ENCODE results near the gene NEDD4. TPM values are rescaled to one million over a fixed set of nuclear protein-coding genes. Genes with fewer than 3 reads are reported as not detected.

The NEDD4 gene
- total RNA-seq (1 to 10 TPM; 8.2 to 9.7 TPM), polyA plus RNA-seq (3.3 TPM)

DNA sequence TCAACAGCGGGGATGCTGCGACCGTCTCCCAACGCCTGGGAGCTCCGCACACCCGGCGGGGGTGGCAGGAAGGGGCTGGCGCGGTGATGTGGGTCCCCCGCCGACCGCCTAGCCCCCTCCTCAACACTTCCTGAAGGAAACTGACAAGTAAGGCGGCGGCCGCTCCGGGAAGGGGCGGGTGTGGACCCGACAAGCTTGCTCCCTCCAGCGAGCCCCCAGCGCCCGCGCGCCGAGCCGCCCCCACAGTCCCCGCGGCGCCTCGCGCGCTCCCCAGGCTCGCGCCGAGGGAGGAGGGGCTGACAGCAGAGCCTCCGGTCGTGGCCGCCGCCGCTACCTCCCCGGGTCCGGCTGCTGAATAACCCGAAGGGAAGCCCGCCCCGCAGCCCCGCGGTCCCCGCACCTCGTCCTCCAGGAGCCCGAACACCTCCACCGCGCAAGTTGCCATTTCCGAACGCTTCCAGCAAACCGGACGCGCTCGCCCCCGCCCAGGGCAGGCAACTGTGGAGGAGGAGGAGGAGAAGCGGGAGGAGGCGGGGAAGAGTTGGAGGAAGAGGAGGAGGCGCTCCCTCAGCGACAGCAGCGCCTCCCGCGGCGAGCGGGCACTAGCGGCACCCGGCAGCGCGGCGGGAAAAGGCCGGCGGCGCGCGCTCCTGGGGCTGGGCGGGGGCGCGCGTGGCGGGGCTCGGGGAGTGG lies at the start of gene NEDD4:
Gene NEDD4 (minus strand): TSS at position 502 of the 693 bp plus-strand sequence. CDS start 57 bp downstream, at position 445.
- Mint-ChIP-seq H3K4me1 (peaks cover 12 to 27% (median 22%) of the 10 kb centered on the region in 3 donors), H3K27ac (peak within 1 kb of the TSS in 5 of 8 donors; percentile 1 to 87 (median 80)), H3K9me3 (no peaks in the 10 kb centered on the region), H3K36me3 (peaks cover 0 to 2% (median 0%) of the 10 kb centered on the region in 3 donors), H3K27me3 (no peaks in the 10 kb centered on the region), H3K4me3 (peak within 1 kb of the TSS; percentile 88 to 96 (median 89))
- peak within 1 kb of the TSS; percentile 52 for H3K4me3 ChIP-seq (ENCODE audit: low read length)
- H3K4me1 ChIP-seq (ENCODE audit: insufficient read depth, low read length): no peaks in the 10 kb centered on the region
- H3K27ac ChIP-seq (ENCODE audit: low read depth, low read length): peak within 1 kb of the TSS; percentile 29
- ChIA-PET CTCF (interaction anchor here (0.6 to 1.5 kb wide), 3 partner anchors 38 to 263 kb away, joined by 3 read pairs; no protein-coding TSS in a partner anchor), POLR2A (no interaction called here)
- no peaks in the 10 kb centered on the region for H3K27me3 ChIP-seq (ENCODE audit: insufficient read depth, low read length, poor library complexity, severe bottlenecking)
- no peaks in the 10 kb centered on the region for H3K9me3 ChIP-seq (ENCODE audit: low read length)
- no peaks in the 10 kb centered on the region for H3K36me3 ChIP-seq (ENCODE audit: insufficient read depth, low read length)
- DNase-seq: peak; percentile 64 to 78 (median 68)

GRCh38 chr15:56042498-56042897 lies 49.1 kb upstream of the NEDD4 start:
- no peaks in the 10 kb centered on the region for H3K36me3 Mint-ChIP-seq
- no peak overlapping the region for H3K27ac ChIP-seq (ENCODE audit: low read depth, low read length)
- peaks cover 0 to 3% (median 0%) of the 10 kb centered on the region in 5 donors for H3K9me3 Mint-ChIP-seq
- POLR2A ChIA-PET: no interaction called here
- H3K4me1 Mint-ChIP-seq: peaks cover 23 to 45% (median 42%) of the 10 kb centered on the region in 3 donors
- peaks cover 29% of the 10 kb centered on the region for H3K4me1 ChIP-seq (ENCODE audit: insufficient read depth, low read length)
- peak overlapping the region; percentile 43 for H3K4me3 ChIP-seq (ENCODE audit: low read length)
- no peaks in the 10 kb centered on the region for H3K9me3 ChIP-seq (ENCODE audit: low read length)
- CTCF ChIA-PET: interaction anchor here (0.8 to 1.4 kb wide), 2 partner anchors 24 to 203 kb away, joined by 3 to 6 read pairs; no protein-coding TSS in a partner anchor
- H3K27ac Mint-ChIP-seq: peak overlapping the region in 7 of 8 donors; percentile 85 to 96 (median 92)
- H3K4me3 Mint-ChIP-seq: peak overlapping the region in 5 of 7 donors; percentile 57 to 80 (median 69)
- H3K27me3 Mint-ChIP-seq: no peaks in the 10 kb centered on the region
- H3K27me3 ChIP-seq (ENCODE audit: insufficient read depth, low read length, poor library complexity, severe bottlenecking): no peaks in the 10 kb centered on the region
- no peak for DNase-seq
- no peaks in the 10 kb centered on the region for H3K36me3 ChIP-seq (ENCODE audit: insufficient read depth, low read length)

- Mint-ChIP-seq H3K4me3 (peak overlapping the region in 2 of 7 donors; percentile 26 to 69), H3K9me3 (peaks cover 0 to 3% (median 0%) of the 10 kb centered on the region in 5 donors), H3K36me3 (no peaks in the 10 kb centered on the region), H3K27ac (peak overlapping the region in 7 of 8 donors; percentile 85 to 96 (median 92)), H3K27me3 (no peaks in the 10 kb centered on the region), H3K4me1 (peaks cover 23 to 45% (median 42%) of the 10 kb centered on the region in 3 donors)
- POLR2A ChIA-PET: no interaction called here
- H3K36me3 ChIP-seq (ENCODE audit: insufficient read depth, low read length): no peaks in the 10 kb centered on the region
- H3K4me1 ChIP-seq (ENCODE audit: insufficient read depth, low read length): peaks cover 29% of the 10 kb centered on the region
- no peaks in the 10 kb centered on the region for H3K9me3 ChIP-seq (ENCODE audit: low read length)
- no peaks in the 10 kb centered on the region for H3K27me3 ChIP-seq (ENCODE audit: insufficient read depth, low read length, poor library complexity, severe bottlenecking)
- H3K27ac ChIP-seq (ENCODE audit: low read depth, low read length): no peak overlapping the region
- CTCF ChIA-PET: interaction anchor here (0.8 to 1.4 kb wide), 4 partner anchors 11 to 203 kb away, joined by 3 to 6 read pairs (median 4); no protein-coding TSS in a partner anchor
- no peak for DNase-seq
- no peak overlapping the region for H3K4me3 ChIP-seq (ENCODE audit: low read length)
Observed at GRCh38 chr15:56042031-56042430, 48.6 kb upstream of the NEDD4 start.

- Mint-ChIP-seq H3K4me1 (peaks cover 23 to 45% (median 42%) of the 10 kb centered on the region in 3 donors), H3K9me3 (peaks cover 0 to 3% (median 0%) of the 10 kb centered on the region in 5 donors), H3K4me3 (no peak overlapping the region), H3K27ac (no peak overlapping the region), H3K36me3 (no peaks in the 10 kb centered on the region), H3K27me3 (no peaks in the 10 kb centered on the region)
- peaks cover 29% of the 10 kb centered on the region for H3K4me1 ChIP-seq (ENCODE audit: insufficient read depth, low read length)
- no peak overlapping the region for H3K4me3 ChIP-seq (ENCODE audit: low read length)
- no peaks in the 10 kb centered on the region for H3K27me3 ChIP-seq (ENCODE audit: insufficient read depth, low read length, poor library complexity, severe bottlenecking)
- ChIA-PET CTCF (interaction anchor here (1.2 kb wide), 1 partner anchor 8 kb away, joined by 3 read pairs; no protein-coding TSS in a partner anchor), POLR2A (no interaction called here)
- no peaks in the 10 kb centered on the region for H3K36me3 ChIP-seq (ENCODE audit: insufficient read depth, low read length)
- no peak overlapping the region for H3K27ac ChIP-seq (ENCODE audit: low read depth, low read length)
- no peaks in the 10 kb centered on the region for H3K9me3 ChIP-seq (ENCODE audit: low read length)
- no peak for DNase-seq
Observed at GRCh38 chr15:56040081-56041035, 46.9 kb upstream of the NEDD4 start.

GRCh38 chr15:56038707-56039106 lies 45.3 kb upstream of the NEDD4 start:
- CTCF ChIA-PET: interaction anchor here (1.2 kb wide), 1 partner anchor 9 kb away, joined by 3 read pairs; no protein-coding TSS in a partner anchor
- H3K4me1 Mint-ChIP-seq: peaks cover 18 to 42% (median 37%) of the 10 kb centered on the region in 3 donors
- H3K27ac Mint-ChIP-seq: no peak overlapping the region

GRCh38 chr15:56038015-56038414 lies 44.6 kb upstream of the NEDD4 start:
- no peaks in the 10 kb centered on the region for H3K36me3 Mint-ChIP-seq

More at GRCh38 chr15:56038707-56039106, 45.3 kb upstream of the NEDD4 start:
- H3K4me3 Mint-ChIP-seq: no peak overlapping the region
- Histone ChIP-seq H3K4me1 (ENCODE audit: insufficient read depth, low read length) (peaks cover 20% of the 10 kb centered on the region), H3K4me3 (ENCODE audit: low read length) (no peak overlapping the region), H3K27me3 (ENCODE audit: insufficient read depth, low read length, poor library complexity, severe bottlenecking) (no peaks in the 10 kb centered on the region), H3K9me3 (ENCODE audit: low read length) (no peaks in the 10 kb centered on the region), H3K36me3 (ENCODE audit: insufficient read depth, low read length) (no peaks in the 10 kb centered on the region), H3K27ac (ENCODE audit: low read depth, low read length) (no peak overlapping the region)
- POLR2A ChIA-PET: no interaction called here
- H3K9me3 Mint-ChIP-seq: peaks cover 0 to 3% (median 0%) of the 10 kb centered on the region in 5 donors
- H3K27me3 Mint-ChIP-seq: no peaks in the 10 kb centered on the region
- DNase-seq: no peak
- no peaks in the 10 kb centered on the region for H3K36me3 Mint-ChIP-seq

DNA sequence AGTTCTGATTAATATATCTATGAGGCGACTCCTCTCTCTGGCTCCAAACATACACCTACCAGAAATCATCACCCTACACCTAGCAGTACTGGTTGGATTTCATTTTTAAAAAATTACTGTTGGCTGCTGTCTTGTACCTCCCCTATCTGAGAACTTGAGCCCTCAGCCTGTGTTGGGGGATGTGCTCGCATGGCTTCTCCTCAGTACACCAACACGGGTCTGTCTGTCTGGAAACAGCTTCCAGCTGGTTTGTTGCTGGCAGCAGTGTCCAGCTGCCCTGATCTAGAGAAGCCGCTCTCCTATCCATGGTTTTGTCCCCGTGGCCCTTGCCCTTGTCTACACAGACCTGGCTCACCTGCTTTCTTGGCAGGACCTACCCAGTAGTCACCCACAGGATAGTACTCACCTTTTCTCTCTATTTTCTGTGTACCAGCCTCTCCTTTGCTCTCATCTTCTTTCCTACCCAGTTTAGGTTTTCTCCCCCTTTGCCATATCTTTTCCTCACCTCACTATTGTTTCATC lies 43.2 kb upstream of the NEDD4 start:
- H3K27ac Mint-ChIP-seq: peak overlapping the region in 1 of 8 donors; percentile 2
- no peaks in the 10 kb centered on the region for H3K36me3 ChIP-seq (ENCODE audit: insufficient read depth, low read length)
- no peaks in the 10 kb centered on the region for H3K4me1 ChIP-seq (ENCODE audit: insufficient read depth, low read length)
- ChIA-PET CTCF (no interaction called here), POLR2A (no interaction called here)
- DNase-seq: no peak
- no peak overlapping the region for H3K4me3 Mint-ChIP-seq
- no peak overlapping the region for H3K4me3 ChIP-seq (ENCODE audit: low read length)
- no peaks in the 10 kb centered on the region for H3K27me3 ChIP-seq (ENCODE audit: insufficient read depth, low read length, poor library complexity, severe bottlenecking)
- no peaks in the 10 kb centered on the region for H3K9me3 Mint-ChIP-seq
- H3K4me1 Mint-ChIP-seq: peaks cover 2 to 21% (median 19%) of the 10 kb centered on the region in 3 donors
- peaks cover 0 to 2% of the 10 kb centered on the region in 2 donors for H3K27me3 Mint-ChIP-seq
- no peaks in the 10 kb centered on the region for H3K9me3 ChIP-seq (ENCODE audit: low read length)
- H3K27ac ChIP-seq (ENCODE audit: low read depth, low read length): no peak overlapping the region
- H3K36me3 Mint-ChIP-seq: no peaks in the 10 kb centered on the region

More at GRCh38 chr15:56038015-56038414, 44.6 kb upstream of the NEDD4 start:
- Histone ChIP-seq H3K9me3 (ENCODE audit: low read length) (no peaks in the 10 kb centered on the region), H3K36me3 (ENCODE audit: insufficient read depth, low read length) (no peaks in the 10 kb centered on the region), H3K4me1 (ENCODE audit: insufficient read depth, low read length) (peaks cover 13% of the 10 kb centered on the region), H3K27ac (ENCODE audit: low read depth, low read length) (no peak overlapping the region), H3K4me3 (ENCODE audit: low read length) (no peak overlapping the region), H3K27me3 (ENCODE audit: insufficient read depth, low read length, poor library complexity, severe bottlenecking) (no peaks in the 10 kb centered on the region)
- no peaks in the 10 kb centered on the region for H3K27me3 Mint-ChIP-seq
- H3K27ac Mint-ChIP-seq: no peak overlapping the region
- DNase-seq: peak in 2 of 5 donors; percentile 17 to 43
- H3K9me3 Mint-ChIP-seq: no peaks in the 10 kb centered on the region
- CTCF ChIA-PET: no interaction called here
- POLR2A ChIA-PET: no interaction called here
- H3K4me1 Mint-ChIP-seq: peaks cover 11 to 35% (median 31%) of the 10 kb centered on the region in 3 donors
- H3K4me3 Mint-ChIP-seq: no peak overlapping the region

Data from CD8-positive, alpha-beta memory T cell (primary cell).